ENCODE results near the gene PLXDC1.

GRCh38 chr17:39108461-39109375 is 42.7 kb downstream of the PLXDC1 start:
- TF ChIP-seq CTCF (IDR thresholded peaks at IDR 0.05) (no peak), POLR2A (IDR thresholded peaks at IDR 0.05) (no peak)

Measured in right lobe of liver (tissue), 4 donors.